HFFc6 (cell line): ENCODE results near the gene BAHCC1. TPM values are rescaled to one million over a fixed set of nuclear protein-coding genes. Genes with fewer than 3 reads are reported as not detected.

Experiments used
- DNase-seq: peaks from one replicate; pipeline ENCODE4 v3.0.0-alpha.2; 2018
- H3K27ac Mint-ChIP-seq: 2 replicates; pipeline ENCODE4 v1.8.0; 2020; ENCODE audit warnings: mild to moderate bottlenecking, mixed read lengths
- H3K27me3 Mint-ChIP-seq: 2 replicates; pipeline ENCODE4 v1.8.0; 2021; ENCODE audit warnings: mild to moderate bottlenecking, moderate library complexity, mixed read lengths; ENCODE audit not compliant: insufficient read depth
- H3K36me3 Mint-ChIP-seq: 2 replicates; pipeline ENCODE4 v1.8.0; 2021; ENCODE audit warnings: low read depth, mixed read lengths
- H3K4me1 Mint-ChIP-seq: 2 replicates; pipeline ENCODE4 v1.8.0; 2020; ENCODE audit warnings: low read depth, mixed read lengths
- H3K4me3 Mint-ChIP-seq: 2 replicates; pipeline ENCODE4 v1.8.0; 2020; ENCODE audit warnings: mild to moderate bottlenecking, moderate library complexity, mixed read lengths
- H3K9me3 Mint-ChIP-seq: 2 replicates; pipeline ENCODE4 v1.8.0; 2020; ENCODE audit warnings: mild to moderate bottlenecking, mixed read lengths
- CTCF ChIP-seq: fragments of 200-600 bp; sonication (generic); IDR thresholded peaks from 2 replicates; pipeline ENCODE4 v1.5.0; 2021; ENCODE audit warnings: antibody characterized with exemption, mild to moderate bottlenecking
- total RNA-seq, 6 experiments: library from RNA; stranded (reverse); fragmentation: NEBNext Ultra II Directional; extraction: Animal tissue kit (Norgen Biotek cat#: 25700); gene quantifications; 2 replicates in 1 of 6; 3 replicates in 5 of 6; pipeline ENCODE4 v1.2.3, GENCODE V29; 2021

Gene BAHCC1
- total RNA-seq, 6 experiments from 2014 or later = 7.3 to 9.7 (median 8.3) TPM

- DNase-seq = peak; percentile 16
- Mint-ChIP-seq H3K27me3 (peaks cover 9% of the 10 kb centered on the region), H3K4me1 (peaks cover 42% of the 10 kb centered on the region), H3K9me3 (no peaks in the 10 kb centered on the region), H3K27ac (peak overlapping the region; percentile 94), H3K4me3 (peak overlapping the region; percentile 87), H3K36me3 (peaks cover 3% of the 10 kb centered on the region; the same call in 1 of the 2 replicates)
- peak; percentile 34; the same call in 1 of the 2 replicates for TF ChIP-seq CTCF
These were observed 808 bp upstream of the BAHCC1 start for GRCh38 chr17:81394377-81394920.

- Mint-ChIP-seq H3K27ac (peak overlapping the region; percentile 94), H3K4me1 (peaks cover 44% of the 10 kb centered on the region), H3K36me3 (peaks cover 3% of the 10 kb centered on the region; the same call in 1 of the 2 replicates), H3K27me3 (peaks cover 11% of the 10 kb centered on the region), H3K9me3 (no peaks in the 10 kb centered on the region), H3K4me3 (peak overlapping the region; percentile 87)
- no peak for DNase-seq
- TF ChIP-seq CTCF = no peak
These were observed 482 bp downstream of the BAHCC1 start for GRCh38 chr17:81395600-81396277.

- peaks cover 11% of the 10 kb centered on the region for H3K27me3 Mint-ChIP-seq
- no peak for DNase-seq
- peak overlapping the region; percentile 87 for H3K4me3 Mint-ChIP-seq
- H3K36me3 Mint-ChIP-seq = peaks cover 3% of the 10 kb centered on the region; the same call in 1 of the 2 replicates
- H3K9me3 Mint-ChIP-seq = no peaks in the 10 kb centered on the region
- no peak for TF ChIP-seq CTCF
- peaks cover 47% of the 10 kb centered on the region for H3K4me1 Mint-ChIP-seq
- H3K27ac Mint-ChIP-seq = peak overlapping the region; percentile 94
These were observed 1.0 kb downstream of the BAHCC1 start for GRCh38 chr17:81396278-81396721.

GRCh38 chr17:81396722-81397313 lies 1.6 kb downstream of the BAHCC1 start:
- peak overlapping the region; percentile 87 for H3K4me3 Mint-ChIP-seq
- peaks cover 45% of the 10 kb centered on the region for H3K4me1 Mint-ChIP-seq
- peak overlapping the region; percentile 94 for H3K27ac Mint-ChIP-seq
- H3K27me3 Mint-ChIP-seq = peaks cover 11% of the 10 kb centered on the region
- DNase-seq = peak; percentile 34
- no peak for TF ChIP-seq CTCF
- peaks cover 3% of the 10 kb centered on the region; the same call in 1 of the 2 replicates for H3K36me3 Mint-ChIP-seq
- H3K9me3 Mint-ChIP-seq = no peaks in the 10 kb centered on the region

GRCh38 chr17:81397314-81398175 lies 2.3 kb downstream of the BAHCC1 start:
- H3K27me3 Mint-ChIP-seq = peaks cover 11% of the 10 kb centered on the region
- peak overlapping the region; percentile 94 for H3K27ac Mint-ChIP-seq
- H3K9me3 Mint-ChIP-seq = no peaks in the 10 kb centered on the region
- DNase-seq = peak; percentile 52
- peak overlapping the region; percentile 87 for H3K4me3 Mint-ChIP-seq
- peak; percentile 67 for TF ChIP-seq CTCF
- peaks cover 3% of the 10 kb centered on the region; the same call in 1 of the 2 replicates for H3K36me3 Mint-ChIP-seq
- H3K4me1 Mint-ChIP-seq = peaks cover 40% of the 10 kb centered on the region
